Amniotic epithelial cell (primary cell): ENCODE results near the gene MR1.
A peak's percentile ranks its signal among the peaks of the same experiment; 100 is the strongest.

Experiments
- DNase-seq: peaks from one replicate; pipeline ENCODE4 v3.0.0-alpha.2; 2010; ENCODE audit warnings: low read depth

The MR1 gene

DNA sequence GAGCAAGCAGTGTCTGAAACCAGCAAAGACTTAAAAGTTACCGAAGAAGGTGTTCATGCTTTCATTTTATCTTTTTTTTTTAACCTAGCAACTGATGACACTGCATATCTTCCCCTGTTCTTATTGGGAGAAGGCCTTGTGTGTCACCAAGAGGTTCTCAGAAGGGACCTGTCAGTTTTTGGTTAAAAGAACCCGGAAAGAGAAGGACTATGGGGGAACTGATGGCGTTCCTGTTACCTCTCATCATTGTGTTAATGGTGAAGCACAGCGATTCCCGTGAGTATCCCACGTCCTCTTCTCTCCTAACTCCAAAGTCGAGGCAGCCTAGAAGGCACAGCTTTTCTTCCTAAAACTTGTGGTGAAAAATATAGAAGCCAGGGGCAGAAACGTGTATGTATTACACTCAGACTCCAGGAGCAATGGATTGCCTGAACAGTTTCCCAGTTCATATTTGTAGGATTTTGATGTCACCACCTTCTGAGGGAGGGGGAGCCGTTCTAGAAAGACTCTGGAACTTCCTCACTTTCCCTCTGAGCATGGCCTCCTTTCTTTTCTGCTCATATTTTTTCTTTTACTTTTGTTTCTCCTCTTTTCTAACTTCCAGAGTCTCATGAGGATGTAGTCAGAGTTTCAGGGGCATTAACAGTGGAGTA is at the start of gene MR1:
Gene MR1 (plus strand): TSS at position 185 of the 653 bp plus-strand sequence. CDS start 25 bp downstream, at position 210.
- DNase-seq = peak; percentile 80

DNA sequence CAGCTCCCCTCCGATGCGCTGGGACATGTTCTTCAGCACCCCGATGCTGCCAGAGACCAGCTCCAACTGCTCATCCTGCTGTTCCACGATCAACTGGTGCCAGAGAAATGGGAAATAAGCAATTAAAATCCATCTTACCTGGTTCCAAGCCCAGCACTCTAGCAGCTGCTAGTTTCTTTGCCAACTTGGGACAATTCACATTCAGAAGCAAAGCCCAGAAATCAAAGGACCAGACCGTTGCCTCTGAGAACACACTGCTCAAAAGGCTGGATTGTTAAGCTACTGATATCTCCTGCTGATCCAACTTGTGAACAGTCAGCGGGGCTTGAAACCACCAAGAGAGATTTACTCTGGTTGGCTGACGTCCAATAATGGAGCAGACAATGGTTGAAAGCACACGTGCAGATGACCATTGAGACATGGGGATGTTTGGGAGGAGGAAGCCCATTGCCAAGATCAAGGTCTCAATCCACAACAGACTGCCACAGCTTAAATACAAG is 45.5 kb upstream of the MR1 start:
- DNase-seq = peak; percentile 51

DNA sequence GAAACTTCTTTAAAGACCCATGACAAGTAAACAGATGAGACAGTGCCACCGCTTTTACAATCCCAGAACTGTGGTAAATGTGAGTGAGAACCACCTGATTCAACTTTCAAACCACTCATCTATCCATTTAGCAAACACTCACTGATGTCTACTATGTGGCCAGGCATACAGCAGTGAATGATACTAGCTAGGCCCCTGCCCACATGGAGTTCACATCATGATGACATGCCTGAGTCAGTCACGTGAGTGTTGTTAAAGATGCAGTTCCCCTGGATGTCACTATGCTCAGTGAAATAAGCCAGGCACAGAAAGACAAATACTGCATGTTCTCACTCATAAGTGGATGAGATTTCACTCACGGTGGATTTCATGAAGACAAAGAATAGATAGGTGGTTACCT is 39.5 kb upstream of the MR1 start:
- peak; percentile 47 for DNase-seq

DNA sequence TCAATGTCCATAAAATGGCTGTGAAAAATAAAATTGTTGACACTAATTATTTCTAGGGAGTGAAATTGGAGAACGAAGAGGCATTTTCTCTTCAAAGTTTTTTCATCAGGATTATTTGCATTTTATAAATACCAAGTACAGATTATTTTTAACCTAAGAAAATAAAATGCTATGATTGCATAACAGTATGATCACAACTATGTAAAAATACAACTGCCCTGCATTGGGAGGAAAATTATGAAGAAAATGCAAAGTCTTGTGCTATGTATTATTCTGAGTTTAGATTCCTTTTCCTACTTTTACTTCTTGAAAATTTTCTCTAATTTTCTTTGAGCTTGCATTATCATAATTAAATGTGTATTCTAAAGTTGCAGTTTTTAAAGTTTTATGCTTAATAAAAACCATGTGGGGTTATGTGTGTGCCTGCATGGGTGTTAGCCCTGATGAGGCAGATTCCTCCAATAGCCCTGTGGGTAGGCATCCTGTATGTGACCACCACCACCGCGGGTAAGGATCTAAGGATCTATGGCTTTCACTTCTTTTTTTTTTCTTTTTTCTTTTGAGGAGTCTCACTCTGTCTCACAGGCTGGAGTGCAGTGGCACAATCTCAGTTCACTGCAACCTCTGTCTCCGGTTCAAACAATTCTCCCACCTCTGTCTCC is 35.8 kb upstream of the MR1 start:
- DNase-seq = no peak

DNA sequence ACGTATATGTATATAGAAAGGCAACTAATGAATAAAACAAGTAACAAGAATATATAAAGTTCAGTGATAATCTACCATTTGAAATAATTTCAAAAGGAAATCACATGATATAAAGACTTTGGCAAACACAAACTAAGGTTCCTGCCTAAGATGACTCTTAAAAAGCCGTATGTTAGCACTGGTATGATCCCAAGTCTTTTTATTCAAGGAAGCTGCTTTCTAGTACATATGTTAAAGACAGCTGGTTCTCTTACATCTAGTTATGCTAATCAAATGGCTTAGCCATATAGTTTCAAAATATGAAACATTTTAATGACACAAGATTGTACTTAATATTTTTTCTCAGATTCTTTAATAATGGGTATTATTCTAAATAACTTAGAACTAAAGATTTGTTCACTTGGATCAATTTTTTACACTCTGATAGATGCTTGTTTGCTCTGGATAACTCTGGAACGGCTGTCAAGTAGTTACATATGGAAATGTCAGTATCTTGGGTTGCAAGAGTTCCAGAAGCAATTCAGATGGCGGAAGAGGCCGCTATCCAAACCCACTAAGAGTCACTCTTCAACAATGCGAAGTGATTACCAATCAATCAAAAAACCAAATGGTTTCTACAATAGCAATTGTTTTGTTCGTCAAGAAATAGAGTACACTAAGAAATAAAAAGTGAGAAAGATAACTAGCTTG is 32.5 kb upstream of the MR1 start:
- DNase-seq = no peak

DNA sequence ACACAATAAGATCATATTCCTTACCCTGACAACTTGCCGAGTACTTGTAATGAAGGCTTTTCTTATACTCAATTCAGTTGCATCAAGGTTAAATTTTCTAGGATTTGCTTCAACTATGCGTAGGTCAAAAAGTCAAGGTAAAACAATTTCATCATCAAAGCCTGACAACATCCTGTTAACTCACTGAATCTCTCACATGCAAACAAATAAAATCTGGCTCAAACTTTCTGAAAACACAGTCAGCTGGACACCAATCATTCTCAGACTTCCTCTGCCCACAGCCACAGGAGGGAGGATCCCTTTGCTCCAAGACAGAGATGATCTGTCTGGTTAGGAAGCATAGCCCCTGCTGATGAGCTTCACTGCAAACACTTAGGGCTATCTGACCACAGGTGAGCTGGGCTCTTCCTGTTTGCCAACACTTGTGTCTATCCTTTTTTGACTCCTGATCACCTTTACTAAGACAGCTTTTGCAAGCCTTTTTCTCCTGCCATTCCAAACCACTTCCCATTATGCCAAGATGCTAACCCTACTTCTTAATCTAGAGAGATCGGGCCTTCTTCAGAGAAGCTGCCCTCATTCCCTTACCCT is 31.1 kb upstream of the MR1 start:
- DNase-seq = peak; percentile 55

DNA sequence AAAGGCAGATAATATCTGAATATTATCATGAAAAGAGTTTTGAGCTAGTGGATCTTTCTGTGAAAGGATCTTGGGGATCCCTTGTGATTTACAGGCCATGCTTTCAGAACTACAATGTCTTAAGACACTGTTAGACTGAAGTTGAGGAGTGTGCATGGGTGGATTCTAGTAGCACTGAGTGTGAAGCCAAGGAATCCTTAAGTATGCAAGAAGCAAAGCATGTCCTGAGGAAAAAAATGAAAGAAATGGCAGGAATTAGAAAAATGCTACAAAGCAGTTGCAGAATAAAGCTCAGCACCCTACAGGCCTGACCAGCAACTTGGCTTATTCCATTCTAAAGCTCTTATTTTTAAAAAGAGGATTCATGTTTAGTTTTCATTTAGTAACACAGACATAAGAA is 23.0 kb upstream of the MR1 start:
- peak; percentile 56 for DNase-seq

DNA sequence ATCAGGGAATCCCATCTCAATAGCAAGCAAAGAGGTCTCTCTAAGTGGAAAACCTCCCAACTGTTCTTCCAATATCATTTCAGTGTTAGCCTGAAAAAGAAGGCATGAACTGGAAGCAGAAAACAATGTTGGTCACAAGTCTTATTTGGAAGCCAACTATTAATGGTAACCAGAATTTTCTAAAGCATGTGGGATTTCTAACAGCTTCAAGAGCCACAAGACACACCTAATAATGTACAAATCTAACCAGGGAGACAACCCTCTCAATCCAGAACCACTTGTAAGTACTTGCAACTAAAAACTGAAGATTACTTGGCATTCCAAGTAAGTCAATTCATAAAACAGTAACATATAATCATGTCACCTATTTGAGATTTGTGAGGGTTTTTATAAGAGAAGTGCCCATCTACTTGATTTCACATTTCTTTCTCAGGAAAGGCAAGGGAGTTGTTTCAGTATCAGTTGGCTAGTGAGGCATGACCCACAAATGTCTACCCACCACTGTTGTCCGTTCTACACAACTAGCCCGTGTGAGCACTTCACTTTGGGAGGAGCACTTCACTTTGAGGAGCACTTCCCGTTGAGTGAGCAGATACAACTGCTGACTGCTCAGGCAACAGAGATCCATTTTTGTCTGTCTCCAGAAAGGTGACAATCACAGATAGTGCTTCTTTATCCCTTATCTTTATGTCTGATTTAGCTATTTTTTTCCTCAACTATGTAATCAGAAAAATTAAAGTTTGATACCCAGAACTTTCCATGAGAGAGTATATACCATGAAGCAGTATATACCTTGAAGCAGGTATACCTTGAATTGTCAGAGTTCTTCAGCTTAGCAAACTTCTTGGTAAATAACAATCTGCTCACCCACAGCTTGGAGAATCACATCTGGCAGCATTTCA is 22.2 kb upstream of the MR1 start:
- DNase-seq = no peak

DNA sequence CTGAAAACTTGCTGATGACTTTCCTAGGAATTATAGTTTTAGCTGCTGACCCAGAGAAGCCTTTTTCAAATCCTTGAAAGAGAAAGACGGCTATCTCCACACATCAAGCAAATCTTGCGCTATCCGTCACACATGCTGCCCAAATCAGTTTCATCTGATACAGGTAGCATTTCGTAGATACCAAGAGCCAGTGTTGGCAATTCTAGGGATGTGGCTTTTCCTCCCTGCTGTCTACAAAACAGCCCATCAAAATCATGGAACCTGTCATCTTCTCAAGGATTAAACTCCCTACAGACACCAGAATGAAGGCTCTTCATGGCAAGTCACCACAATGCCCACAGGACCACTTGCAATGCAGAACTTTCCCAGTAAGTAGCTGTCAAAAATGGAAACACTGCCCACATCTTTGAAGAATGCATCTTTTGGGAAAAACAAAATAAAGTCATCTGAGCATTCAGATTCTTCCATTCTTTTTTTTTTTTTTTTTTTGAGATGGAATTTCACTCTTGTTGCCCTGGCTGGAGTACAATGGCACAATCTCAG is 21.5 kb upstream of the MR1 start:
- no peak for DNase-seq

DNA sequence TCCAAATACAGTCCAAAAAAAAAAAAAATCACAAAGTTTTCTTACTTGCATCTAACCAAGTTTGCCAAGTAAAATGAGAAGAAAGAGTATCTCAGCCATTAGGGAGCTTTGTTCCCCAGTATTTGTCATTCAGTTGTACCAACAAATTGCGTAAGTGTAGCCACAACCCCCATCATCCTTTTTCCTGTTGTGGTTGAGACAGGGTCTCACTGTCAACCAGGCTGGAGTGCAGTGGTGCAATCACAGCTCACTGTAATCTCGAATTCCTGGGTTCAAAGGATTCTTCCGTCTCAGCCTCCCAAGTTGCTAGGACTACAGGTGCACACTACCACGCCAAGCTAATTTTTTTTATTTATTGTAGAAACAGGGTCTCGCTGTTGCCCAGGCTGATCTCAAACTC is 20.6 kb upstream of the MR1 start:
- DNase-seq = peak; percentile 65

DNA sequence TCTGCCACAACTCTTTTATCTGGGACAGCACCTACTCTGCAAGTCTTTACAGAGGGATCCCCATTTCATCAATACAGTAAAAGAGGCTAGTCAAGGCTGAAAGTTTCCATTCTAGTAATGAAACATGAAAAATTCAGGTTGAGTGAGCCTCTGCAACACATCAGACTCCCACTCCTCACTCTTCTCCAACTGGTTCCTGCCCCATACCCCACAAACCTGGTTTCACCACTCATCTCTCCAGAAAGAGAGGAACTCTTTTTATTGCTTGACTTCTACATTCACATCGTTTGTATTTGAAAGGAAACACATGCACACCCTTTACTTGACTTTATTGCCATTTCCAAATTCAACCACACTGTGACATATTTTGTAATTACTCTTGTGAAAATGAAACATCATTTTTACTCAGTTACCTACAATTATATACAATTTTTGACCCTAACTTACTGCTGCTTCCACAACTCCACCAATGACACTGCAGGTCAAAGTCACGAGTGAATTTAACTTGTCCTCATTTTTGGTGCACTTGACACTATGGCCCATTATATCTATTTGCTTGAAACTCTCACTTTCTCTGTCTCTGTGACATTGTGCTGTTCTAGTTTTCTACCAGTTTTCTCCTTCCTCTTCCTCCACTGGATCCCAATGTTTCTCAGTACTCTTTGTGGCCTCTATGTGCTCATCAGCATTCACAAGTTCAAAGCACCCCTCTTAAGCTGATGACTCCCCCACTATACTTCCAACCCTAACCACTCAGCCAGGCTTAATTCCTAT is 19.1 kb upstream of the MR1 start:
- no peak for DNase-seq

DNA sequence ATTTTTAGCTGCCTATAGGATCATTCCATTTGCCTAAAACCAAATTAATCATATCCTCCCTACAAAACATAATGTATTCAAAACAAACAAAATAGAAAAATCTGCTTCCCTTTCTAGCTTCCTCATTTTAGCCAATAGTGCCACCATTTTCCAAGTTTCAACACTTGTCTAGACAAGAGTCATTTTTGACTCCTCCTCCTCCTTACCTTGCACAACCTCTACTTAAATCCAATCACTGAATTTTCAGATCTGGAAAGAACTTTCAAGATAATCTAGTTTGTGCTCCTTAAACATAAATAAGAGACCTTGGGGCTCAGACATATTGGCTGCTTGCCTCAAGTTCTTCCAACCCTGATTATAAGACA is 18.6 kb upstream of the MR1 start:
- peak; percentile 48 for DNase-seq

DNA sequence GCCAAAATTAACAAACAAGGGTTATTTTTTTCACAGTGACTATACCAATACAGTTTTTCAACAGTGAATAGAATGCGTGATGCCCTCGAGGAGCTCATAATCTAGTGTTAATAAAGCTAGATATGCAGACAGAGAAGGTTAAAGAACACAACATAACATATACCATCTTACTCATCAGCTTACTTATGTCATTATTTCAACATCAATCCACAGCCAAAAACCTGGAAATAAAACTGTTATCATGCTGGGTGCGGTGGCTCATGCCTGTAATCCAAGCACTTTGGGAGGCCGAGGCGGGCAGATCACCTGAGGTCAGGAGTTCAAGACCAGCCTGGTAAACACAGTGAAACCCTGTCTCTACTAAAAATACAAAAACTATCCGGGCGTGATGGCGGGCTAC is 17.2 kb upstream of the MR1 start:
- peak; percentile 77 for DNase-seq

DNA sequence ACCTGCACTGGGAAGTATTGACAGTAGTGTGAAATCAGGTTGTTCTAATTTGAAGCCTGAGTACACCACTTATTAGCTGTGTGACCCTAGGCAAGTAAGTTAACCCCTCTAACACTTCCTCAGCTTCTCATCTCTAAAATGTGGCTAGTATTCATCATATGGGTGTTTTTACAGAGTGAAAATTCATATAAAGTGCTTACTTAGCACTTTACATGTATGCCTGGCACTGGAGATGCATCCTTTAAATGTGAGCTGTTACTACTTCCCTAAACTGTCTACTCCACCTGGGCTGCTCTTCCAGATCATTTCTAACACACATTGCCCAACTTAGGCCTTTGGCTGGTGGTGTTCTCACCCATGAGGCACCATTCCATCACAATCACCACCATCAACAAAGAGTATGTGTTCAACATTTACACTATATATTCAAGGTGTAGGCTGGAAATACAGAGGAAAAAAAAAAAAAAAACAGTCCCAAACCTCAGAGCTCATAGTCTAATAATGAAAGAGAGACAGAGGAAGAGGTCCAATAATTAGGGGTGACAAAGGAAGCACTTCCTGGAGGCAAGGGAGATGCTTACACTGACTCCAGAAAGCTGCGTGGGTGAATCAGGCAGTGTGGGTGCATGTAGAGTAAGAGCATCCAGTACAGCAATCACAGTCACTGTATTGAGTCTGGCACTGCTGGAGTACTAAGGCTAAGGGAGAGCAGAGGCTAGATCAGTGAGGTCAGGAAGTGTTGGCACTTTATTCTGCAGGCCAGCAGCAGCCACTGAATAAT is 14.7 kb upstream of the MR1 start:
- DNase-seq = no peak

DNA sequence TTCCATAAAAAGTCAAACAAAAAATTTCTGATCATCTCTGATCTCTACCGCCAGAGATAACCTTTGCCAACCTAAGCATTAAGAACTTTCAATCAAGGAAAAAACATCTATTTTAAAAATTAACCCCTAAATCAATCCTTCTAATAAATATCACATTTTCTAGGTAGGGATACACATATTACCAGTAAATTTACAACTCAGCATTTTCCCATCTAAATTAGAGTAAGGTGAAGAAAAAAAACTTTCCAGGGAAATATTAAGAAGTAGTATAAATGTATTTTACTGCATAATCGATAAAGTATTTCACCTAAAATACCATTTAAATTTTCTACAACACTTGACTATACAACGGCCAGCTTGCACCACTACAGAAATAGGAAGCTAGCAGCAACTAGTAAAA is 12.6 kb upstream of the MR1 start:
- no peak for DNase-seq

DNA sequence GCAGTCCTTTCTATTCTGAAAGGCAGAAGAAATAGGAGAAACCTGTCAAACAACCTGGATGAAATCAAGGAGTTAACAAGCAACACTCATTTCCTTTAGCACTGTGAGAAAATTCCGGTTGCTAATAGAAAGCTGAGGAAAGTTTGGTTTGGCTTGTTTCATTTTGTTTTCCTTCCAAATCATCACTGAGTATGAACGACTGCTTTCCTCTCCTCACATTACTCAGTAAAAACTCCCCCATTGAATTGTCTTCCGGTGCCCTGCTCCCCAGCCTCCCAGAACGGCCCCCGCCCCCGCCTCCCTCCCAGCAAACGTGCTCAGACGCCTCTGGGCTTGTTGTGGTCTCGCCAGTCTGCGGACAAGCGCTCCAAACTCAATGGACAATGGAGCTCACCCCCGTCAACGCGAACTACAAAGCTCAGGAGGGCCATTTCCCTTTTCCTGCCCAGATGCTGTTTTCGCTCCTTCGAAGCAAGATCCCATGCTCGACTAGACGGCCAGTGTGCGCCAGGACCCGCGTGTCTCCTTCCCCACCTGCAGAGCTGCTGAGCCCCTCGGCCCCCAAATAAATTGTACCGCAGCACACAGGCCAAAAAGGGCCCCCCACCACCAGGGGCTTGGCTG is 11.9 kb upstream of the MR1 start:
- peak; percentile 56 for DNase-seq

DNA sequence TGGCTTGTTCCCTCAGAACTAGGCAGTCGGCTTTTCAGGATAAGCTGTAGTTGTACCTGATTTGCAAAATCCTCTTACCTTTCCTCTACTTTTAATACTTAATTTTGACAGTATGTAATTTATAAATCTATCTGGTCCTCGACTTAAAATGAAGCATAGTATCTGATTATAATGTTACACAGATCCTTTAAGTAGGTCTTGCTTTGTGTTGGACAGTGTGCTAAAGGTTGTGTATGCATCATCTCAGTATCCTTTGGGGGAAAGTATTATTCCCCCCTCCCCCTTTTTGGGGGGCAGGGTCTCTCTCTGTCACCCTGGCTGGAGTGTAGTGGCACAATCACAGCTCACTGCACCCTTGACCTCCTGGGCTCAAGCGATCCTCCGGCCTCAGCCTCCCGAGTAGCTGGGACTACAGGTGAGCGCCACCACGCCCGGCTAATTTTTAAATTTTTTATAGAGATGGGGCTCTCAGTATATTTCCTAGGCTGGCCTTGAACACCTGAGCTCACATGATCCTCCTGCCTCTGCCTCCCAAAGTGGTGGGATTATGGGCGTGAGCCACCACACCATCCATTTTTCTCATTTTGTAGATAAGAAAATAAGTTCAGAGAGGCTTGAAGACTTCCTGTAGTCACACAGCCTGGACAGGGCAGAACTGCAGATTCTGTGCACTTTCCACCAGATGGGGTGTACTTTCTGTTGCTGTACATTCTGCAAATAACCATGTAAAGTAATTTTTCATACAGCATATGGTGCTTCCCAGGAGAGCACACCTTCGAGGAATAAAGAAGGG is 10.3 kb upstream of the MR1 start:
- no peak for DNase-seq

DNA sequence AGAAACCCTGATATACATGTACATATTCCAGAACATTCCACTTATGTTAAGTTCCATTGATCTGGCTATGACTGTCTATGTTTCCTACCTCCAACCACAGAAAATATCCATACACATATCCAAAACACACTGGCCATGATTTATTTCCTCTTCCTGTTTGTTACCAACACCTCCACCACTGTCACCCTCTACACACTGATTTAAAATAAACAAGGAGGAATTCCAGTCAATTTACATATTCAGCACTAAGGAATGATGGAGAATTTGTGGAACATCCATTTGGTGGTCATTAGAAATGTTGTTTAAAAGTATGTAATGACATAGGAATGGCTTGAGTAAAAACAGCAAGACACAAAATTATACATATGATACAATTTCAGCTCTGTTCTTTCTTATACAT is 5.6 kb upstream of the MR1 start:
- DNase-seq = no peak

DNA sequence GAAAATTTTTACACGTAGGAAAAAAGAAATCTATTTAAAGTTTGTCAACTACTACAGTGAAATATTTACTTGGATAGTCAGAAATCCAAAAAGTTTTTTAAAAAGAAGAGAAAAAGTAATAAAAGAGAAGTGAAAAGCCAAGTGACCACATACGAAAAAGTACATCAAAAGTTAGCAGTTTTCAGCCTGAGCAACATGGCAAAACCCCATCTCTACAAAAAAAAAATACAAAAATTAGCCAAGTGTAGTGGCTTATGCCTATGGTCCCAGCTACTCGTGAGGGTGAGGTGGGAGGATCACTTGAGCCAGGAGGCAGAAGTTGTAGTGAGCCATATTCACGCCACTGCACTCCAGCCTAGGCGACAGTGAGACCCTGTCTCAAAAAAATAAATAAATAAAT is 5.2 kb upstream of the MR1 start:
- DNase-seq = no peak
